Osteoblast (primary cell): ENCODE measurements around the gene TBC1D3H. TPM values are rescaled to one million over a fixed set of nuclear protein-coding genes. Genes with fewer than 3 reads are reported as not detected.
"Not testable (repeated sequence)": the region's sequence is repeated elsewhere in the genome, so short reads cannot be mapped to it uniquely, and the experiment has no call there.

Experiments
- DNase-seq: peaks from one replicate; pipeline ENCODE4 v3.0.0; 2011; ENCODE audit warnings: low spot score, mixed read lengths; ENCODE audit not compliant: insufficient read length; ENCODE audit errors: missing footprints
- H2AFZ ChIP-seq: 2 replicates; pipeline ENCODE4 v1.6.0; 2011; ENCODE audit warnings: mild to moderate bottlenecking, low read length
- H3K27ac ChIP-seq: 2 replicates; pipeline ENCODE4 v1.5.1; 2011; ENCODE audit warnings: mild to moderate bottlenecking, low read depth, low read length, moderate library complexity
- H3K27me3 ChIP-seq: 2 replicates; pipeline ENCODE4 v1.6.0; 2012; ENCODE audit warnings: mild to moderate bottlenecking, control low read depth, inconsistent platforms, low read length, moderate library complexity; ENCODE audit not compliant: insufficient read depth
- H3K36me3 ChIP-seq: 2 replicates; pipeline ENCODE4 v1.5.1; 2011; ENCODE audit warnings: mild to moderate bottlenecking, low read length, control low read depth, moderate library complexity; ENCODE audit not compliant: insufficient read depth
- H3K4me1 ChIP-seq: 2 replicates; pipeline ENCODE4 v1.5.1; 2011; ENCODE audit warnings: mild to moderate bottlenecking, low read length, control low read depth, moderate library complexity; ENCODE audit not compliant: insufficient read depth
- H3K4me2 ChIP-seq: 2 replicates; pipeline ENCODE4 v1.6.0; 2011; ENCODE audit warnings: mild to moderate bottlenecking, low read length; ENCODE audit not compliant: insufficient read depth
- H3K4me3 ChIP-seq: fragments of 200-600 bp; sonication (generic); 3 replicates; pipeline ENCODE4 v1.5.1; 2012; ENCODE audit warnings: mild to moderate bottlenecking, low read length, inconsistent platforms; ENCODE audit not compliant: insufficient read depth
- H3K79me2 ChIP-seq: 2 replicates; pipeline ENCODE4 v1.6.0; 2012; ENCODE audit warnings: mild to moderate bottlenecking, low read length, control low read depth, inconsistent platforms; ENCODE audit not compliant: insufficient read depth
- H3K9me3 ChIP-seq: 2 replicates; pipeline ENCODE4 v1.5.1; 2011; ENCODE audit warnings: low read depth, low read length, control low read depth
- H4K20me1 ChIP-seq: 2 replicates; pipeline ENCODE4 v1.6.0; 2012; ENCODE audit warnings: mild to moderate bottlenecking, low read length, control low read depth; ENCODE audit not compliant: insufficient read depth
- small RNA-seq: library from RNA; depleted of rRNA; stranded (forward); fragments of <200 nt; gene quantifications from one replicate; pipeline ENCODE3, GENCODE V24; 2012
- total RNA-seq: library from RNA; depleted of rRNA; stranded (reverse); fragments of >200 nt; gene quantifications from 2 replicates; pipeline ENCODE4 v1.2.3, GENCODE V29; 2012

TBC1D3H gene
- not detected in 2 replicates for total RNA-seq

DNA sequence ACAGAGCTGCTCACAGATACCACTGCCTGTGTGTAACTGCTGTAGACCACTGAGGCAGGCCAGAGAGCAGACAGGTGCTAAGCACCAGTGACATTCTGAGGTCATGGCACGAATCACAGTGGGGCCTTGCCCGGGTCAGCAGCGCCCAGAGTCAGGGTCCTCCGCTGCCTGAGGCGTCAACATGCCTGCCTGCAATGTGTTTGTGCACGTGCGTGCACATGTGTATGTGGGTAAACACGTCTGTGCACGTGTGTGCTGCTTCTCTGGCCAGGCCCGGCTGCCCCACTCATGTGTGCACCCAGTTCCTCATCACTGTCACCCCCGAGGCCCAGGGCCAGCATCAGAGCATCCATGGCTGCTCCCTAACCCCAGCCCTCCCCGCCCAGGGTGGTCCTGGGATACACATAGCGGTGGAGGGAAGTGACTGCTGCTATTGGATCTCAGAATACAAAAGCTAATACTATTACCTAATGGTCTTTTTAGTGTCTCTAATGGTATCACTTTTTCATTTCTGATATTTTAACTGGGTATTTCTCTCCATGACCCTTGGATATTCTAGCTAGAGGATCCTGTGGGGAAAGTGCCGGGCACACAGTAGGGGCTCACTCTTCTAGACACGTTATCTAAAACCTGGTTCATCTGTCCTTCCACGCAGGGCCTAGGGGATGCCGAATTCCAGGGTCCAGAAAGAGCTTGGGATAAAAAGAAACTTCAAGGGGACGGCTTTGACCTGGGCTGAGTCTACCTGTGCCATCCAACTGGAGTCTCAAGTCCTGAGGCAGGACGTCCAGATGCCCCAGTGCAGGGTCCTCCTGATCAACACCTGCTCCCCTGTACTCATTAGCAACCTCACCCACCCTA is at the start of gene TBC1D3H:
Gene TBC1D3H (minus strand): TSS at position 51 of the 861 bp plus-strand sequence. CDS start 1,540 bp downstream, outside the sequence.
- not testable (repeated sequence) for H3K4me2 ChIP-seq, H3K36me3 ChIP-seq, H2AFZ ChIP-seq, H3K4me3 ChIP-seq, DNase-seq, H3K4me1 ChIP-seq, H3K27ac ChIP-seq, H4K20me1 ChIP-seq, H3K79me2 ChIP-seq, H3K9me3 ChIP-seq, H3K27me3 ChIP-seq

DNA sequence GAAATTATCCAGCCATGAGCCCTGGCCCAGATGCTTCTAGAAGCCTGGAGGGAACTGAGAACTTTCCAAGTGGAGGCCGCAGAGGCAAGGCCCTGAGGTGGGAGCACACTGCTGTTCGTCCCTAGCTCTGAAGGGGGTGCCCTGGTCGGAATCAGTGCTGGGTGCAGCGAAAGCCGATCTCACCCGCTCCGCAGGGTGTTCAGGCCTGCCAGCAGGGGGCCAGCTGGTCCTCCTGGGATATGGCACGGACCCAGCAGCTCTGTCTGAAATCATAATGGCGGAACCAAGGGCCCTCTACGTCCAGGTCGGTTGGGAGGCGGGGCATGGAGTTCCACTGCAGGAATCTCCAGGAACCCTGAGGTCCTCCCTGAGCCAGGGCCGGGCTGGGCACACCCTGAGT is 40.7 kb upstream of the TBC1D3H start:
- H3K36me3 ChIP-seq, DNase-seq, H3K4me3 ChIP-seq, H3K4me1 ChIP-seq, H2AFZ ChIP-seq, H3K27ac ChIP-seq, H3K27me3 ChIP-seq, H3K9me3 ChIP-seq, H3K79me2 ChIP-seq, H4K20me1 ChIP-seq, H3K4me2 ChIP-seq: not testable (repeated sequence)

DNA sequence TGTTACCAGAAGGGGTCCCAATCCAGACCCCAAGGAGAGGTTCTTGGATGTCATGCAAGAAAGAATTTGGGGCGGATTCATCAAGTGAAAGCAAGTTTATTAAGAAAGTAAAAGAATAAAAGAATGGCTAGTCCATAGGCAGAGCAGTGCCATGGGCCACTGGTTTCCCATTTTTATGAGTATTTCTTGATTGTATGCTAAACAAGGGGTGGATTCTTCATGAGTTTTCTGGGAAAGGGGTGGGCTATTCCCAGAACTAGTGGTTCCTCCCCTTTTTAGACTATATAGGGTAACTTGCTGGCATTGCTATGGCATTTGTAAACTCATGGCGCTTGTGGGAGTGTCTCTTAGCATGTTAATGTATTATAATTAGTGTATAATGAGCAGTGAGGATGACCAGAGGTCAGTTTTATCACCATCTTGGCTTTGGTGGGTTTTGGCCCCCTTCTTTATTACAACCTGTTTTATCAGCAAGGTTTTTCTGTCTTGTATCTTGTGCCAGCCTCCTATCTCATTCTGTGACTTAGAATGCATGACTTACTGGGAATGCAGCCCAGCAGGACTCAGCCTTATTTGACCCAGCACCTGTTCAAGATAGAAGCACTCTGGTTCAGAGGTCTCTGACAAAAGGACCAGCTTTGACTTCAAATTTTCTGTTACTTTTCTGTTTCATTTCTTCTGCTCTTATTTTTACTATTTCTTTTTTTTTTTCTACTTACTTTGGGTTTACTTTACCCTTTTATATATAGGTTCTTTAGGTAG is 27.1 kb upstream of the TBC1D3H start:
- not testable (repeated sequence) for H3K27me3 ChIP-seq, H3K4me3 ChIP-seq, H3K27ac ChIP-seq, H2AFZ ChIP-seq, H3K4me1 ChIP-seq, DNase-seq, H3K9me3 ChIP-seq, H3K4me2 ChIP-seq, H3K79me2 ChIP-seq, H3K36me3 ChIP-seq, H4K20me1 ChIP-seq

GRCh38 chr17:36390943-36391645 is 2.9 kb upstream of the TBC1D3H start:
- not testable (repeated sequence) for H4K20me1 ChIP-seq, H3K36me3 ChIP-seq, H3K4me1 ChIP-seq, H3K4me3 ChIP-seq, H3K9me3 ChIP-seq, H3K79me2 ChIP-seq, H3K27me3 ChIP-seq, H2AFZ ChIP-seq, H3K27ac ChIP-seq, H3K4me2 ChIP-seq, DNase-seq

GRCh38 chr17:36375938-36376337 is 12.3 kb downstream of the TBC1D3H start:
- H2AFZ ChIP-seq, DNase-seq, H4K20me1 ChIP-seq, H3K4me3 ChIP-seq, H3K9me3 ChIP-seq, H3K27me3 ChIP-seq, H3K4me2 ChIP-seq, H3K36me3 ChIP-seq, H3K27ac ChIP-seq, H3K79me2 ChIP-seq, H3K4me1 ChIP-seq: not testable (repeated sequence)

DNA sequence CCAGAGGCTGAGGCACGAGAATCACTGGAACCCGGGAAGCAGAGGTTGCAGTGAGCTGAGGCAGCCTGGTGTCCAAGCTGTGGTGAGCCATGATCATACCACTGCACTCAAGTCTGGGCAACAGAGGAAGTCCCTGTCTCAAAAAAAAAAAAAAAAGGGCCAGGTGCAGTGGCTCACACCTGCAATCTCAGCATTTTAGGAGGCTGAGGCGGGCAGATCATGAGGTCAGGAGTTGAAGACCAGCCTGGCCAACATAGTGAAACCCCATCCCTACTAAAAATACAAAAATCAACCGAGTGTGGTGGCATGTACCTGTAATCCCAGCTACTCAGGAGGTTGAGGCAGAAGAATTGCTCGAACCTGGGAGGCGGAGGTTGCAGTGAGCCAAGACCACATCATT is 25.7 kb downstream of the TBC1D3H start:
- H2AFZ ChIP-seq, H3K9me3 ChIP-seq: not testable (repeated sequence)

More for the DNA sequence above, 25.7 kb downstream of the TBC1D3H start:
- not testable (repeated sequence) for H3K27me3 ChIP-seq, H3K4me3 ChIP-seq, H3K4me1 ChIP-seq, H3K36me3 ChIP-seq, H4K20me1 ChIP-seq, H3K4me2 ChIP-seq, H3K27ac ChIP-seq, DNase-seq, H3K79me2 ChIP-seq

Small RNA genes lying within 50 kb of the gene (small RNA-seq; reads per million reads assigned to genes)
- gene RNU6-1192P, result not detected

Other genes starting within 250 kb of the TBC1D3H start
- 0.36 and 0.88 TPM in 2 replicates for gene TBC1D3B, start 211.8 kb downstream of the TBC1D3H start, total RNA-seq
- gene CCL3L1, start 191.7 kb downstream of the TBC1D3H start, total RNA-seq, result not detected in 2 replicates
- gene CCL4L2, start 177.4 kb downstream of the TBC1D3H start, total RNA-seq, result not detected in 2 replicates
- gene TBC1D3I, start 123.9 kb downstream of the TBC1D3H start, total RNA-seq, result 0.36 and 0.59 TPM in 2 replicates
- gene TBC1D3G, start 64.6 kb downstream of the TBC1D3H start, total RNA-seq, result 2.9 TPM in 1 of 2 replicates, not detected in the other
- gene ZNHIT3, start 98.2 kb upstream of the TBC1D3H start, total RNA-seq, result 27.7 and 29.3 TPM in 2 replicates
- 47.7 and 51.4 TPM in 2 replicates for gene MYO19, start 146.4 kb upstream of the TBC1D3H start, total RNA-seq
- 8.3 and 9.0 TPM in 2 replicates for gene PIGW, start 146.6 kb upstream of the TBC1D3H start, total RNA-seq
- gene GGNBP2, start 156.5 kb upstream of the TBC1D3H start, total RNA-seq, result 61.9 and 67.2 TPM in 2 replicates
- 2.9 and 3.3 TPM in 2 replicates for gene DHRS11, start 203.4 kb upstream of the TBC1D3H start, total RNA-seq
- 2.7 and 4.0 TPM in 2 replicates for gene MRM1, start 213.1 kb upstream of the TBC1D3H start, total RNA-seq